LHCN-M2 (cell line): ENCODE data around the gene BLOC1S5. TPM values are rescaled to one million over a fixed set of nuclear protein-coding genes. Genes with fewer than 3 reads are reported as not detected.
"Not testable (repeated sequence)": the region's sequence is repeated elsewhere in the genome, so short reads cannot be mapped to it uniquely, and the experiment has no call there.

Experiments
- DNase-seq: peaks from one replicate; pipeline ENCODE4 v3.0.0-alpha.2; 2012; ENCODE audit warnings: low read depth
- total RNA-seq: library from RNA; depleted of rRNA; stranded (reverse); fragments of >200 nt; gene quantifications from 2 replicates; pipeline ENCODE4 v1.2.3, GENCODE V29; 2014

BLOC1S5 gene
- total RNA-seq, 1 experiment from 2014 or later, result 12.4 TPM

- peak; percentile 34 for DNase-seq
Observed at GRCh38 chr6:8043221-8043620, 21.0 kb downstream of the BLOC1S5 start.

- DNase-seq, result no peak
Observed at GRCh38 chr6:8041913-8042583, 22.1 kb downstream of the BLOC1S5 start.

GRCh38 chr6:8034107-8034506, 30.1 kb downstream of the BLOC1S5 start:
- DNase-seq, result not testable (repeated sequence)

GRCh38 chr6:8030920-8031319, 33.3 kb downstream of the BLOC1S5 start:
- DNase-seq, result no peak

GRCh38 chr6:8029243-8029870, 34.8 kb downstream of the BLOC1S5 start:
- DNase-seq, result peak; percentile 11

- DNase-seq, result peak; percentile 37
Observed at GRCh38 chr6:8027965-8028651, 36.1 kb downstream of the BLOC1S5 start.

- DNase-seq, result no peak
Observed at GRCh38 chr6:8026800-8027199, 37.4 kb downstream of the BLOC1S5 start.

GRCh38 chr6:8025191-8025590, 39.0 kb downstream of the BLOC1S5 start:
- no peak for DNase-seq

GRCh38 chr6:8023638-8024037, 40.6 kb downstream of the BLOC1S5 start:
- DNase-seq, result no peak

GRCh38 chr6:8020083-8020482, 44.1 kb downstream of the BLOC1S5 start:
- DNase-seq, result no peak

- no peak for DNase-seq
Observed at GRCh38 chr6:8017705-8018104, 46.5 kb downstream of the BLOC1S5 start.

GRCh38 chr6:8017276-8017701, 46.9 kb downstream of the BLOC1S5 start:
- peak; percentile 30 for DNase-seq

GRCh38 chr6:8014947-8015346, 49.2 kb downstream of the BLOC1S5 start:
- DNase-seq, result peak; percentile 40

- DNase-seq, result no peak
Observed at GRCh38 chr6:8013763-8014162, 50.4 kb downstream of the BLOC1S5 start.

- DNase-seq, result peak; percentile 22
Observed at GRCh38 chr6:8006208-8006607, 58.0 kb downstream of the BLOC1S5 start.

GRCh38 chr6:8005136-8005535, 59.1 kb downstream of the BLOC1S5 start:
- DNase-seq, result no peak

GRCh38 chr6:8000636-8001035, 63.6 kb downstream of the BLOC1S5 start:
- no peak for DNase-seq

- no peak for DNase-seq
Observed at GRCh38 chr6:8000188-8000596, 64.0 kb downstream of the BLOC1S5 start.

GRCh38 chr6:7999201-7999600, 65.0 kb downstream of the BLOC1S5 start:
- DNase-seq, result no peak

GRCh38 chr6:7998103-7998725, 66.0 kb downstream of the BLOC1S5 start:
- DNase-seq, result no peak

- DNase-seq, result no peak
Observed at GRCh38 chr6:7997286-7997685, 66.9 kb downstream of the BLOC1S5 start.

- no peak for DNase-seq
Observed at GRCh38 chr6:7996538-7997111, 67.6 kb downstream of the BLOC1S5 start.
